Activated CD4-positive, alpha-beta T cell treated with anti-CD3 and anti-CD28 coated beads, Interleukin-2, amount 10 ng/mL, durations not matched to agents 7 days and 5 days (primary cell): ENCODE measurements around the gene ATE1. TPM values are rescaled to one million over a fixed set of nuclear protein-coding genes. Genes with fewer than 3 reads are reported as not detected.

ENCODE experiments used
- CTCF ChIA-PET: fragments of 350-600 bp; sonication (Branson Sonifier 250); formaldehyde crosslinking; loops from one replicate; lab custom pipeline; 2021; ENCODE audit warnings: antibody characterized with exemption; lab: Charles Lee
- POLR2A ChIA-PET: fragments of 350-600 bp; sonication (Branson Sonifier 250); formaldehyde crosslinking; loops from one replicate; lab custom pipeline; 2021; ENCODE audit warnings: antibody characterized with exemption; lab: Charles Lee
- DNase-seq: peaks from one replicate; pipeline ENCODE4 v3.0.0-alpha.2; 2020
- H3K27ac Mint-ChIP-seq: one replicate; pipeline ENCODE4 v1.8.0; 2021; ENCODE audit warnings: mild to moderate bottlenecking, moderate library complexity, mixed read lengths
- H3K27me3 Mint-ChIP-seq: one replicate; pipeline ENCODE4 v1.8.0; 2021; ENCODE audit warnings: mixed read lengths
- H3K36me3 Mint-ChIP-seq: one replicate; pipeline ENCODE4 v1.8.0; 2021; ENCODE audit warnings: low read depth, mixed read lengths
- H3K4me1 Mint-ChIP-seq: one replicate; pipeline ENCODE4 v1.8.0; 2021; ENCODE audit warnings: mixed read lengths
- H3K4me3 Mint-ChIP-seq: one replicate; pipeline ENCODE4 v1.8.0; 2021; ENCODE audit warnings: mild to moderate bottlenecking, moderate library complexity, mixed read lengths
- H3K9me3 Mint-ChIP-seq: one replicate; pipeline ENCODE4 v1.8.0; 2021; ENCODE audit warnings: mixed read lengths
- total RNA-seq, 2 experiments: library from RNA; stranded (reverse); gene quantifications; one replicate each; pipeline ENCODE4 v1.2.3, GENCODE V29; 2021

The ATE1 gene
- total RNA-seq, 2 experiments from 2014 or later = 23.1 to 24.4 TPM

- DNase-seq = peak; percentile 57
- no peaks in the 10 kb centered on the region for H3K27me3 Mint-ChIP-seq
- no peak overlapping the region for H3K27ac Mint-ChIP-seq
- ChIA-PET POLR2A (no interaction called here), CTCF (interaction anchor here (1.0 kb wide), 1 partner anchor 14 kb away, joined by 3 read pairs; no protein-coding TSS in a partner anchor)
- peaks cover under 1% of the 10 kb centered on the region for H3K36me3 Mint-ChIP-seq
- H3K9me3 Mint-ChIP-seq = no peaks in the 10 kb centered on the region
- no peaks in the 10 kb centered on the region for H3K4me1 Mint-ChIP-seq
- H3K4me3 Mint-ChIP-seq = no peak overlapping the region
These were observed 40.7 kb downstream of the ATE1 start for GRCh38 chr10:121886997-121887622.

GRCh38 chr10:121886181-121886580 is 41.6 kb downstream of the ATE1 start:
- Mint-ChIP-seq H3K27ac (no peak overlapping the region), H3K4me1 (no peaks in the 10 kb centered on the region)
- POLR2A ChIA-PET = no interaction called here

DNA sequence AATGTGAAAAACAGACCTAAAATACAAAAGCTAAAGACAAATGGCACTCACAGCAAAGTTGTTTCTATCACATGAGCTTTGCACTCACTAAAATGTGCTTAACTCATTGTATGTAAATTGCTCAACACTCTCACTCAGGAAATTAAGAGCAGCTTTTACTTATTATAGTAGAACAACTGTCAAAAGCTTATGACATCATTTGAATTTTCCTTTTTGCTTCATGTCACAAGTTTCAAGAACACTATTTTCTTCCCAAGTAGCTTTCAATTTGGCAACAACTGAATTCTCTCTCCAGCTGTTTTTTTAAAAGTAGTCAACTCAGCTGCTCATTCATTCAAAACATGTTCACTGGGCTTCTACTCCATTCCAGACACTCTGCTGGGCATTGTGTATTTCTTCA is 46.9 kb downstream of the ATE1 start:
- H3K27ac Mint-ChIP-seq = no peak overlapping the region
- H3K27me3 Mint-ChIP-seq = no peaks in the 10 kb centered on the region
- POLR2A ChIA-PET = no interaction called here
- H3K4me1 Mint-ChIP-seq = no peaks in the 10 kb centered on the region
- no peak overlapping the region for H3K4me3 Mint-ChIP-seq
- H3K36me3 Mint-ChIP-seq = peaks cover 6% of the 10 kb centered on the region
- DNase-seq = no peak
- H3K9me3 Mint-ChIP-seq = no peaks in the 10 kb centered on the region
- CTCF ChIA-PET = interaction anchor here (0.6 to 1.0 kb wide), 2 partner anchors 12 to 16 kb away, joined by 3 read pairs; no protein-coding TSS in a partner anchor

More at GRCh38 chr10:121886181-121886580, 41.6 kb downstream of the ATE1 start:
- peaks cover 1% of the 10 kb centered on the region for H3K36me3 Mint-ChIP-seq
- H3K4me3 Mint-ChIP-seq = no peak overlapping the region
- H3K9me3 Mint-ChIP-seq = no peaks in the 10 kb centered on the region
- no peak for DNase-seq
- CTCF ChIA-PET = interaction anchor here (1.1 kb wide), 1 partner anchor 12 kb away, joined by 3 read pairs; no protein-coding TSS in a partner anchor
- no peaks in the 10 kb centered on the region for H3K27me3 Mint-ChIP-seq

DNA sequence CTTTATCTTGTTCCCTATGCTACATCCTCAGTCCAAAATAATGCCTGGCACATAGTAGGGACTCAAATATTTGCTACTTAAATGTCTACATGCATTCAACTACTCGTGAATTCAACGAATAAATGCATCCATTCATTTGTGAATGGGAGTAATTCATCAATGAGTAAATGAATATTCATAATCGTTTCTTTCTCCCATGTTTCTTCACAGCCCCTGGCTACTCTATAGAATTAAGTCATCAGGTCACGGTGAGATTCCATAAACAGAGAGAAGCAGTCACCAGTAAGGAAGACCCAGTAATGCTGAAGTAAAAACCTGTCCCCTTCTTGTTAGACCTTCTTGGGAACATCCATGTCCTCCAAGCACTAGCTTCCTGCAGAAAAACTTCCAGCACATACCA is 48.4 kb downstream of the ATE1 start:
- ChIA-PET POLR2A (no interaction called here), CTCF (no interaction called here)
- no peaks in the 10 kb centered on the region for H3K27me3 Mint-ChIP-seq
- no peaks in the 10 kb centered on the region for H3K9me3 Mint-ChIP-seq
- no peak overlapping the region for H3K27ac Mint-ChIP-seq
- H3K4me3 Mint-ChIP-seq = no peak overlapping the region
- H3K4me1 Mint-ChIP-seq = no peaks in the 10 kb centered on the region
- DNase-seq = no peak
- H3K36me3 Mint-ChIP-seq = peaks cover 6% of the 10 kb centered on the region

DNA sequence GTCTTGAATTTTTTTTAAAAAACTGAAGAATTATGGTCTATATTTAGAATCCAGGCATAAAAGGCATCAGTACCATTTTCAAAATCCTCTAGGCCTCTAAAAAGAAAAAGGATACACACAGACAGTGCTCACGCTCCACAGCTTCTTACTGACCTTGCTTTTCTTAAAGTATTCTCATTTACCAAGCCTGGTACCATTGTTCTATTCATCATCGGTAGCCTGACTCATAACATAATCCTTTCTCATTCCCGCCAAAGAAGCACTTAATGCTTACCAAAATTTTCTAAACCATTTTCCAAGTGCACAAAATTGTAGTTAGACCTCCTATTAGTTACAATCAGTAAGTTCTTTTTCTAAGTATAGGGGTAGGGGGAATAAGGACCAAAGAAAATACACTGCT is 54.6 kb downstream of the ATE1 start:
- Mint-ChIP-seq H3K4me3 (no peak overlapping the region), H3K27me3 (no peaks in the 10 kb centered on the region), H3K27ac (no peak overlapping the region), H3K36me3 (peaks cover 18% of the 10 kb centered on the region), H3K4me1 (no peaks in the 10 kb centered on the region), H3K9me3 (no peaks in the 10 kb centered on the region)
- no peak for DNase-seq
- ChIA-PET CTCF (no interaction called here), POLR2A (no interaction called here)

DNA sequence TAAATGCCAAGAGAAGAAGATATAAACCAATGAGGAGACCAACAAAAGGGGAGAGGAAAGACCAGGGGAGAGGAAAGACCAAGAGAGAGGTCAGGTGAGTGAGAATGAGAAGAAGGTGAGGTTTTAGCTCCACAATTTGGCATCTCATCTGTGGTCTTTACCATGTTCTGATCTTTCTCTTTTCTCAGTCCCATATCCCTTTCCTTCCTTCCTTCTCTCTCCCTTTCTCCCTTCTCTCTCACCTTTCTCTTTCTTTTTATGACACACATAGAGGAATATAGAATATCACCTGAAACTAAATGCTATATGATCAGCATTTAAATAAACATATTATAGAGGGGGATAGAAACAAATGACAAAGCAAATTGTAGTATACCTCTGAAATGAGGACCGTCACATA is 57.4 kb downstream of the ATE1 start:
- ChIA-PET POLR2A (no interaction called here), CTCF (no interaction called here)
- no peak for DNase-seq
- Mint-ChIP-seq H3K27me3 (no peaks in the 10 kb centered on the region), H3K4me3 (no peak overlapping the region), H3K4me1 (no peaks in the 10 kb centered on the region), H3K36me3 (peaks cover 18% of the 10 kb centered on the region), H3K27ac (no peak overlapping the region), H3K9me3 (no peaks in the 10 kb centered on the region)

DNA sequence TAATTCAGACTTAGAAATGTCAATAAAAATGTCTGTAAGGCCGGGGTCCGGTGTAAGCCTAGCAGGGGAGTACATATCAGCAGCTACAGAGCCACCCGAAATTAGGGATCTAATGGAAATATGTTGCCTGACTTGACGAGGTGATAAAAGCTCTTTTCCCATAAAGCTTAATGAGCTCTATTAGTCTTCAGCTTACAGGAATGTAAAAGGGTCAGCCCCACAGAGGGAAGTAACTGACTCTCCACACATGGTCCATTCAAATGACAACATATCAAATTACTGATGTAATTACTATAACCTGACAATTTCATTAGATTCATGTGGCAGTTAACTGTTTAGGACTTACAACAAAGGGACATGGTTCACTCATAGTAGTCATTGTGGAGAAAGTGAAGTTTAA is 62.3 kb downstream of the ATE1 start:
- peaks cover 25% of the 10 kb centered on the region for H3K36me3 Mint-ChIP-seq
- no peaks in the 10 kb centered on the region for H3K27me3 Mint-ChIP-seq
- H3K27ac Mint-ChIP-seq = no peak overlapping the region
- peaks cover 2% of the 10 kb centered on the region for H3K4me1 Mint-ChIP-seq
- ChIA-PET CTCF (interaction anchor here (0.9 kb wide), 1 partner anchor 9 kb away, joined by 3 read pairs; no protein-coding TSS in a partner anchor), POLR2A (no interaction called here)
- no peak for DNase-seq
- H3K4me3 Mint-ChIP-seq = no peak overlapping the region
- H3K9me3 Mint-ChIP-seq = no peaks in the 10 kb centered on the region

DNA sequence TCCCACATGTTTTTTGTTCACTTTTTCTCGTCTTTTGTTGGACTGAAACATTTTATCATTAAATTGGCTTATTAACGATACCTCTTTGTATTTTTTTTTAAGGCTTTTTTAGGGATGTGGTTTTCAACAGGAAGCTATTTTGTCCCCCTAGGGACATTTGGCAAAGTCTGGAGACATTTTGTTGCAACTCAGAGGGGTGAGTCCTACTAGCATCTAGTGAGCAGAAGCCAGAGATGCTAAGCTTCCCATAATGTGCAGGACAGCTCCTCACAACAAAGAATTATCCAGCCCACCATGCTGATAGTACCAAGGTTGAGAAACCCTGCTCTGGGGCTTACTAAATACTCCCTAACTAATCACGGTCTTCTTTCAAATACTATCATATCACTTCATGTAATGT is 63.2 kb downstream of the ATE1 start:
- Mint-ChIP-seq H3K36me3 (peaks cover 21% of the 10 kb centered on the region), H3K27ac (no peak overlapping the region), H3K27me3 (no peaks in the 10 kb centered on the region), H3K9me3 (peaks cover 2% of the 10 kb centered on the region), H3K4me3 (no peak overlapping the region), H3K4me1 (peaks cover 2% of the 10 kb centered on the region)
- ChIA-PET POLR2A (no interaction called here), CTCF (interaction anchor here (0.6 to 1.2 kb wide), 2 partner anchors 10 to 17 kb away, joined by 3 read pairs; no protein-coding TSS in a partner anchor)
- DNase-seq = no peak

GRCh38 chr10:121864168-121864567 is 63.7 kb downstream of the ATE1 start:
- Mint-ChIP-seq H3K4me1 (peaks cover 2% of the 10 kb centered on the region), H3K9me3 (peaks cover 2% of the 10 kb centered on the region), H3K4me3 (no peak overlapping the region), H3K27ac (no peak overlapping the region), H3K36me3 (peaks cover 18% of the 10 kb centered on the region), H3K27me3 (no peaks in the 10 kb centered on the region)
- no peak for DNase-seq
- ChIA-PET POLR2A (no interaction called here), CTCF (interaction anchor here (0.6 to 1.2 kb wide), 2 partner anchors 9 to 17 kb away, joined by 3 read pairs; no protein-coding TSS in a partner anchor)

DNA sequence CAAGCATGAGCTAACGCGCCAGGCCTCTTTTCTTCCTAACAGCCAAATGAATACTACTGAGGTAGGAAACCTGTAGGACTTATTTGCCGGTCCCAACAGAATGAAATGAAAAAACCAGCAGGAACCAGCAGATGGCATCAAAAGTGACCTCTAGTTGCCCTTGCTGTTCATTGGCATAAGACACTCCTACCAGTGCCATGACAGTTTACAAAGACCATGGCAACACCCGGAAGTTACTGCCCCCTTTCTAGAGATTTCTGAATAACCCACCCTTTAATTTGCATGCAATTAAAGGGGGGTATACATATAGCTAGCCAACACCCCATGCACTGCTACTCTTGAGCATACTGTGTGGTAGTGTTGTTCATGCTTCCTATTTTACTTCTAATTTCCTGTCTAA is 65.2 kb downstream of the ATE1 start:
- Mint-ChIP-seq H3K4me3 (no peak overlapping the region), H3K27me3 (no peaks in the 10 kb centered on the region), H3K4me1 (peaks cover 2% of the 10 kb centered on the region), H3K27ac (no peak overlapping the region), H3K9me3 (peaks cover 4% of the 10 kb centered on the region), H3K36me3 (peaks cover 17% of the 10 kb centered on the region)
- DNase-seq = no peak
- CTCF ChIA-PET = no interaction called here
- POLR2A ChIA-PET = interaction anchor here (0.6 kb wide), 1 partner anchor 8 kb away, joined by 4 read pairs; no protein-coding TSS in a partner anchor

DNA sequence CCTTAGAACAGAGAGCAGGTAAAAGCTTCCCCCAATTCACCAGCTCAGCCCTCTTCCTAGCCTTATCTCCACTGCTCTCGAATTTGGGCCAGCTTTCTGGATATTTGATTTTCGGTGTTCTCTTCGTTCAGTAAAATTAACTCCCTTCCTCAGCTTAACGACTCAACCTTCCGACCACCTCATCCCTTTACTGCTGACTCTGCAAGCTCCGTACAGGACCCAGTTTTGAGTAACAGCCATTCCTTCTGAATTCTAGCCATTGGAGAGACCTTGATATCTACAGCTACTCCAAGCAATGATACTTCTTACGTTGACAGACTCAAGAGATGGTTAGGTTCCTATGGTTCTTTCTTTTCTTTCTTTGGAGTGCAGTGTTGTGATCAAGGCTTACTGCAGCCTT is 65.8 kb downstream of the ATE1 start:
- Mint-ChIP-seq H3K27ac (no peak overlapping the region), H3K36me3 (peaks cover 23% of the 10 kb centered on the region), H3K27me3 (no peaks in the 10 kb centered on the region), H3K4me3 (no peak overlapping the region), H3K9me3 (peaks cover 4% of the 10 kb centered on the region), H3K4me1 (peaks cover 2% of the 10 kb centered on the region)
- DNase-seq = no peak
- ChIA-PET POLR2A (no interaction called here), CTCF (no interaction called here)

DNA sequence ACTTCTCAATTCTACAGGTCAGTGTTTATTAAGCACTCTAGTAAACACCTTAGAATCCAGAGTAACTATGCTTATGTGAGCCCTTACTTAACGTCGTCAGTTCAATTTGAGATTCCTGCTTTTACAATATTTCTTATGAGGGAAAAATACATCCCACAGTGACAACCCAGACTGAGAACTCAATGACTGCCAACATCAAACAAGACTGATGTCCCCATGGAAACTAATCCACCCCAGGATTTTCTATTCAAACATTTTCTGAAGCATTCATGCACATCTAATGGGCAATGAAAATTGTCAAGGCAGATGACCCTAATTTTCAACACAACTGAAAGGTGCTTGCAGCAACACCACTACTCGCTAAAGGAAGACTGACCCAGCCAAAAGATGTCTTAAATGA is 67.0 kb downstream of the ATE1 start:
- POLR2A ChIA-PET = no interaction called here

DNA sequence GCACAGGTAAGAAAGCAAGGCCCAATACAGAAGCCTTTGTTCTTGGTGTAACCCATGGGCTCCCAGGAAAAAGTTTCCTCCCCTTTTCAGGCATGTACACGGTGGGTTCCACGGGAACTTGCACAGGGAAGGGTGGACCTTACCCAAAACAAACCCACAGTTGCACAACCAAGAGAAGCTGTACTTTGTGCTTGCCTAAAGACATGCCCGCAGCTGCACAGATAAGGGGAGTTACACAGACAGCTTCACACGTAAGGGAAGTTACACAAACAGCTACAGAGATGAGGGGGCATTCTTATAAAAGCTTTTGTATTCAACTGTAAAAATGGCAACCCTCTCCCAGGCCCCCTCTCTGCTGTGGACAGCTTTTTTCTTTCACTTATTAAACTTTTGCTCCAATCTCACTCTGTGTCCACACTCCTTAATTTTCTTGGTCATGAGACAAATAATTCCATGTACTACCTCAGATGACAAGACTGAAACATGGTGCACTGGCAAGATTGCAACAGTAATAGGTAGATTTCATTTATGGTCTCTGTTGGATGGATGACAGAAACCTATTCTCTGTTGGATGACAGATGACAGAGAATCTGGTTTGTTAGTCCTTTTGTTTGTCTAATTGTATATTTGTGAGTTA is 72.9 kb downstream of the ATE1 start:
- no peak for DNase-seq
- Mint-ChIP-seq H3K9me3 (peaks cover 11% of the 10 kb centered on the region), H3K4me3 (no peak overlapping the region), H3K4me1 (no peaks in the 10 kb centered on the region), H3K27me3 (no peaks in the 10 kb centered on the region), H3K36me3 (peaks cover 25% of the 10 kb centered on the region), H3K27ac (no peak overlapping the region)
- ChIA-PET POLR2A (interaction anchor here (0.6 kb wide), 1 partner anchor 8 kb away, joined by 4 read pairs; no protein-coding TSS in a partner anchor), CTCF (interaction anchor here (0.8 to 1.3 kb wide), 2 partner anchors 9 to 21 kb away, joined by 3 read pairs; no protein-coding TSS in a partner anchor)

More for the DNA sequence above, 67.0 kb downstream of the ATE1 start:
- Mint-ChIP-seq H3K4me3 (no peak overlapping the region), H3K27ac (no peak overlapping the region), H3K9me3 (peaks cover 6% of the 10 kb centered on the region), H3K4me1 (peaks cover 2% of the 10 kb centered on the region), H3K36me3 (peaks cover 23% of the 10 kb centered on the region), H3K27me3 (no peaks in the 10 kb centered on the region)
- no peak for DNase-seq
- CTCF ChIA-PET = no interaction called here
